Testis (tissue), 2 donors: Measurements from ENCODE around the gene CTSE.

ENCODE experiments used
- CTCF ChIP-seq, 3 experiments: fragments of 450-650 bp in 2 of 3; fragments of 200-600 bp in 1 of 3; sonication (generic) in 1 of 3; IDR thresholded peaks; one replicate each; pipeline ENCODE4 v1.5.1; 2016 to 2019; ENCODE audit warnings: antibody characterized with exemption in 3 of 3, mild to moderate bottlenecking in 2 of 3, moderate library complexity in 1 of 3
- POLR2A ChIP-seq: fragments of 450-650 bp; IDR thresholded peaks from one replicate; pipeline ENCODE4 v1.6.1; 2017; ENCODE audit warnings: antibody characterized with exemption, mild to moderate bottlenecking, moderate library complexity

GRCh38 chr1:206003854-206004800 lies 19.6 kb downstream of the CTSE start:
- TF ChIP-seq POLR2A, result no peak
- TF ChIP-seq CTCF (IDR thresholded peaks at IDR 0.05), result no peak
